Urinary bladder (tissue), 4 donors: ENCODE results near the gene RPL18. TPM values are rescaled to one million over a fixed set of nuclear protein-coding genes. Genes with fewer than 3 reads are reported as not detected.

Source experiments
- DNase-seq: peaks from one replicate; pipeline ENCODE4 v3.0.0-alpha.2; 2015; ENCODE audit errors: extremely low spot score
- H3K27ac ChIP-seq: one replicate; pipeline ENCODE4 v1.5.1; 2013; ENCODE audit warnings: low read depth, mild to moderate bottlenecking, moderate library complexity
- H3K36me3 ChIP-seq: one replicate; pipeline ENCODE4 v1.6.1; 2013; ENCODE audit warnings: mild to moderate bottlenecking, moderate library complexity; ENCODE audit not compliant: insufficient read depth
- H3K4me1 ChIP-seq: one replicate; pipeline ENCODE4 v1.6.1; 2013; ENCODE audit warnings: mild to moderate bottlenecking, moderate library complexity; ENCODE audit not compliant: insufficient read depth
- H3K4me3 ChIP-seq: one replicate; pipeline ENCODE4 v1.5.1; 2013; ENCODE audit warnings: low read depth, low read length
- WGBS: extraction: QIAGEN DNeasy Blood & Tissue Kit; methylation state at CpG from one replicate; pipeline ENCODE4 v1.1.7; 2013; 5-methylcytosine and 5-hydroxymethylcytosine counted together
- polyA plus RNA-seq: library from polyadenylated mRNA; stranded (reverse); fragments of 200-250 nt; gene quantifications from one replicate; pipeline ENCODE4 v1.2.3, GENCODE V29; 2013
- total RNA-seq: library from RNA; depleted of rRNA; stranded (reverse); fragments of >200 nt; gene quantifications from one replicate; pipeline ENCODE4 v1.2.3, GENCODE V29; 2014
- donor health status: healthy with polysubstance abuse.
- donor health status: healthy.

Gene RPL18
- total and polyA plus RNA-seq, 2 donors: 1,113 to 2,167 TPM

- Histone ChIP-seq H3K4me3 (no peak within 1 kb of the TSS), H3K36me3 (no peaks in the 10 kb centered on the region), H3K4me1 (no peaks in the 10 kb centered on the region), H3K27ac (no peak within 1 kb of the TSS)
- WGBS: 90% methylated on average over 39 of the region's 39 CpGs
- DNase-seq: no peak
These were observed 12.3 kb downstream of the RPL18 start, which contains the start of gene SPACA4 for GRCh38 chr19:48606463-48607358. Gene SPACA4, plus strand, starts transcription at chr19:48606742. Its CDS starts 237 bp downstream, at chr19:48606979.

GRCh38 chr19:48603850-48604249 lies 15.1 kb downstream of the RPL18 start:
- Histone ChIP-seq H3K4me3 (no peak overlapping the region), H3K27ac (no peak overlapping the region), H3K4me1 (no peaks in the 10 kb centered on the region), H3K36me3 (no peaks in the 10 kb centered on the region)
- 91% methylated on average over 9 of the region's 9 CpGs for WGBS
- no peak for DNase-seq

GRCh38 chr19:48603449-48603848 lies 15.5 kb downstream of the RPL18 start:
- no peak for DNase-seq
- no peaks in the 10 kb centered on the region for H3K36me3 ChIP-seq
- H3K27ac ChIP-seq: no peak overlapping the region
- H3K4me3 ChIP-seq: no peak overlapping the region
- WGBS: 92% methylated on average over 39 of the region's 39 CpGs
- H3K4me1 ChIP-seq: no peaks in the 10 kb centered on the region

- 84% methylated on average over 9 of the region's 9 CpGs for WGBS
- no peak overlapping the region for H3K27ac ChIP-seq
These were observed 16.0 kb downstream of the RPL18 start for GRCh38 chr19:48603001-48603400.

GRCh38 chr19:48600679-48601417 lies 18.1 kb downstream of the RPL18 start:
- H3K4me3 ChIP-seq: no peak overlapping the region
- no peaks in the 10 kb centered on the region for H3K36me3 ChIP-seq
- H3K4me1 ChIP-seq: no peaks in the 10 kb centered on the region
- H3K27ac ChIP-seq: no peak overlapping the region
- WGBS: 88% methylated on average over 21 of the region's 21 CpGs
- DNase-seq: no peak

More at GRCh38 chr19:48603001-48603400, 16.0 kb downstream of the RPL18 start:
- DNase-seq: no peak
- H3K36me3 ChIP-seq: no peaks in the 10 kb centered on the region
- H3K4me3 ChIP-seq: no peak overlapping the region
- H3K4me1 ChIP-seq: no peaks in the 10 kb centered on the region

- Histone ChIP-seq H3K4me1 (no peaks in the 10 kb centered on the region), H3K4me3 (no peak overlapping the region), H3K27ac (no peak overlapping the region), H3K36me3 (no peaks in the 10 kb centered on the region)
- no peak for DNase-seq
- 69% methylated on average over 30 of the region's 30 CpGs for WGBS
These were observed 19.8 kb downstream of the RPL18 start for GRCh38 chr19:48598996-48599700.

- no peaks in the 10 kb centered on the region for H3K4me1 ChIP-seq
- WGBS: 79% methylated on average over 39 of the region's 39 CpGs
- H3K27ac ChIP-seq: no peak overlapping the region
- H3K36me3 ChIP-seq: no peaks in the 10 kb centered on the region
- no peak for DNase-seq
- H3K4me3 ChIP-seq: no peak overlapping the region
These were observed 22.1 kb downstream of the RPL18 start for GRCh38 chr19:48596679-48597465.

GRCh38 chr19:48596237-48596636 lies 22.7 kb downstream of the RPL18 start:
- DNase-seq: no peak
- Histone ChIP-seq H3K36me3 (no peaks in the 10 kb centered on the region), H3K4me1 (no peaks in the 10 kb centered on the region), H3K27ac (no peak overlapping the region), H3K4me3 (no peak overlapping the region)
- WGBS: 78% methylated on average over 4 of the region's 4 CpGs

- Histone ChIP-seq H3K36me3 (no peaks in the 10 kb centered on the region), H3K4me1 (no peaks in the 10 kb centered on the region), H3K4me3 (no peak overlapping the region), H3K27ac (no peak overlapping the region)
- DNase-seq: no peak
- 71% methylated on average over 6 of the region's 6 CpGs for WGBS
These were observed 23.1 kb downstream of the RPL18 start for GRCh38 chr19:48595833-48596232.

- no peak for DNase-seq
- Histone ChIP-seq H3K36me3 (no peaks in the 10 kb centered on the region), H3K27ac (no peak overlapping the region), H3K4me1 (no peaks in the 10 kb centered on the region), H3K4me3 (no peak overlapping the region)
- 82% methylated on average over 9 of the region's 9 CpGs for WGBS
These were observed 23.8 kb downstream of the RPL18 start for GRCh38 chr19:48595171-48595570.

GRCh38 chr19:48591021-48591420 lies 28.0 kb downstream of the RPL18 start:
- DNase-seq: no peak
- Histone ChIP-seq H3K27ac (no peak overlapping the region), H3K4me1 (no peaks in the 10 kb centered on the region), H3K36me3 (no peaks in the 10 kb centered on the region), H3K4me3 (no peak overlapping the region)
- WGBS: 77% methylated on average over 5 of the region's 5 CpGs

GRCh38 chr19:48588670-48589401 lies 30.1 kb downstream of the RPL18 start:
- H3K27ac ChIP-seq: no peak overlapping the region
- H3K4me3 ChIP-seq: no peak overlapping the region
- no peaks in the 10 kb centered on the region for H3K4me1 ChIP-seq
- WGBS: 4% methylated on average over 36 of the region's 36 CpGs
- DNase-seq: peak; percentile 43
- no peaks in the 10 kb centered on the region for H3K36me3 ChIP-seq
